ENCODE data around the gene MCC.

MCC gene

DNA sequence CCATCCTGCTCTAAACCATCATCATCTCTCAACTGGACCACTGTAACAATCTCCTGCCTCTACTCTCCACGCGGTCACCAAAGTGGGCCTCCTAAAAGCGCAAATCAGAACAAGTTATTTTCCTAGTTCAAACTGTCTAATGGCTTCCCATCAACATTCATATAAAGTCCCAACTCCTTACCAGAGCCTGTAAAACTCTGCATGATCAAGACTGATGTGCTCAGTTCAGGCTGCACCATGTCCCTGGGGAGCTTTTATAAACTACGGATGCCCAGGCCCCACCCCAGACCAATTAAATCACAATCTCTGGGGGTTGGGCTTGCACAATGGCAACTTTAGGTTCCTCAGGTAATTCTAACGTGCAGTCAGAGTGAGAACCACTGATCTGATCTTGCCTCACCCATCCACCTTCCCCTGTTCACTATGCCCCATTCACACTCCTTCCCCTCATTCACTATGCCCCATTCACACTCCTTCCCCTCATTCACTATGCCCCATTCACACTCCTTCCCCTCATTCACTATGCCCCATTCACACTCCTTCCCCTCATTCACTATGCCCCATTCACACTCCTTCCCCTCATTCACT is 382.5 kb downstream of the MCC start:
- POLR2A ChIA-PET (ENCODE audit: low non-redundant PET), result no interaction called here
- DNase-seq (ENCODE audit: low spot score), result no peak
- TF ChIP-seq, protein P1, sequence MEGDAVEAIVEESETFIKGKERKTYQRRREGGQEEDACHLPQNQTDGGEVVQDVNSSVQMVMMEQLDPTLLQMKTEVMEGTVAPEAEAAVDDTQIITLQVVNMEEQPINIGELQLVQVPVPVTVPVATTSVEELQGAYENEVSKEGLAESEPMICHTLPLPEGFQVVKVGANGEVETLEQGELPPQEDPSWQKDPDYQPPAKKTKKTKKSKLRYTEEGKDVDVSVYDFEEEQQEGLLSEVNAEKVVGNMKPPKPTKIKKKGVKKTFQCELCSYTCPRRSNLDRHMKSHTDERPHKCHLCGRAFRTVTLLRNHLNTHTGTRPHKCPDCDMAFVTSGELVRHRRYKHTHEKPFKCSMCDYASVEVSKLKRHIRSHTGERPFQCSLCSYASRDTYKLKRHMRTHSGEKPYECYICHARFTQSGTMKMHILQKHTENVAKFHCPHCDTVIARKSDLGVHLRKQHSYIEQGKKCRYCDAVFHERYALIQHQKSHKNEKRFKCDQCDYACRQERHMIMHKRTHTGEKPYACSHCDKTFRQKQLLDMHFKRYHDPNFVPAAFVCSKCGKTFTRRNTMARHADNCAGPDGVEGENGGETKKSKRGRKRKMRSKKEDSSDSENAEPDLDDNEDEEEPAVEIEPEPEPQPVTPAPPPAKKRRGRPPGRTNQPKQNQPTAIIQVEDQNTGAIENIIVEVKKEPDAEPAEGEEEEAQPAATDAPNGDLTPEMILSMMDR (conservative IDR thresholded peaks at IDR 0.05; ENCODE audit: low read depth), result no peak
- H3K27ac ChIP-seq, result no peak overlapping the region
- CTCF ChIA-PET, result interaction anchor here (0.5 to 1.1 kb wide), 2 partner anchors 9 to 224 kb away, joined by 3 read pairs; no protein-coding TSS in a partner anchor

DNA sequence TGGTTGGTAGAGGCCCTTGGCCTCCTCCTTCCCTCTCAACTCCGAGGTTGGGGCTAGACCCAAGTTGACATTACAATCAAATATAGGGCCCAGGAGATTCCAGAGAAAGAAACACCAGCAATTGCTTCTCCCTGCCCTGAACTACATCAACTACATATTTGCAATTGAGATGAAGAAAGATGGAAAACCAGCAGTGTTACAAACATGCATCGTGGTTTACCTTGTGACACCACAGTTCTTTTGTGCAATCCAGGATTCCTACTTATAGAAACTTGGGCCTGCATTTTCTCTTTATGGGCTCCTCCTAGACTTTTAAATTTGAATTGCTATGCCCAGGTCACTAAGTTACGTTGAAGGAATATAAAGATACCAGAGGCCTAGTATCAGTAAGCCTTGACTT is 384.9 kb downstream of the MCC start:
- H3K27ac ChIP-seq, result no peak overlapping the region
- CTCF ChIA-PET, result no interaction called here
- TF ChIP-seq, protein P1 (conservative IDR thresholded peaks at IDR 0.05; ENCODE audit: low read depth), result no peak
- no peak for DNase-seq (ENCODE audit: low spot score)
- POLR2A ChIA-PET (ENCODE audit: low non-redundant PET), result no interaction called here

DNA sequence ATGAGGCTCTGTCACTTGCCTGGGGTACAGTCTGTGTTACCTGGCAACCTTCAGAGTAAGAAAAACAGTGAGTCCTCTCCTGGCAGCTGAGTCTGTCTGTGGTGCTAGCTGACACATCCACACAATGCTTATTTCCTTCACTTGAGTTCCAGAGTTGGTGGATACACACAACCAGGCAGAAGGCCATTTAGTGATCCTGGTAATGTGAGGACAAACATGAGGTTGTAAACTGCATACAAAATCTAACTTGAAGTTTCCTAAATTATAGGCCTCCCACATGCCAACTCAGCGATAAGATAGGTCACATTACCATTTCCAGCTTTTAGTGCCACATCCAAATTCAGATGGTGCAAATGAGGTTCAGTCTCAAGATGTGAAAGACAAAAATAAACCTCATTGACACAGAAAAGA is 386.1 kb downstream of the MCC start:
- ChIA-PET CTCF (interaction anchor here (0.6 kb wide), 2 partner anchors 10 to 30 kb away, joined by 3 to 4 read pairs; no protein-coding TSS in a partner anchor), POLR2A (ENCODE audit: low non-redundant PET) (no interaction called here)
- no peak for DNase-seq (ENCODE audit: low spot score)
- TF ChIP-seq, protein P1 (conservative IDR thresholded peaks at IDR 0.05; ENCODE audit: low read depth), result no peak
- H3K27ac ChIP-seq, result no peak overlapping the region

GRCh38 chr5:113100981-113101380 is 387.3 kb downstream of the MCC start:
- ChIA-PET CTCF (interaction anchor here (0.6 kb wide), 1 partner anchor 1995 kb away, joined by 3 read pairs; no protein-coding TSS in a partner anchor), POLR2A (ENCODE audit: low non-redundant PET) (interaction anchor here (0.6 kb wide), 1 partner anchor 229 kb away, joined by 3 read pairs; no protein-coding TSS in a partner anchor)
- TF ChIP-seq, protein P1 (conservative IDR thresholded peaks at IDR 0.05; ENCODE audit: low read depth), result no peak
- no peak overlapping the region for H3K27ac ChIP-seq
- no peak for DNase-seq (ENCODE audit: low spot score)

DNA sequence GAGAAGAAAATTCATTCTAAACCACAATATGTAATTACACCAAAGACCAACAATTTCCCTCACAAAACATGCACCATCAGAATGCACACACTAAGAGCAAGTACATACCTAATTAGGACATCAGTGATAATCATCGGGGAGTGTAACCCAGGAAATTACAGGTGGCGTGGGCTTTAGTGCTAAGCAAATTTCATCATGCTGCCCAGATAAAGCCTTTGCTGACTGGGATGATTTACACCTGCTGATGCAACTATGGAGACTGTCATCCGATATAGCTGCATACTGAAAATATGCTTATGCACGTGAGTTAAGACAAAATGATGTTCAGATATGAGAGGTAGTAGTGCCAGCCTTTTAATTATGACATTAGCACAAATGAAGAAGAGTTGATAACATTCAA is 388.4 kb downstream of the MCC start:
- POLR2A ChIA-PET (ENCODE audit: low non-redundant PET), result no interaction called here
- CTCF ChIA-PET, result no interaction called here
- no peak for DNase-seq (ENCODE audit: low spot score)
- no peak overlapping the region for H3K27ac ChIP-seq
- TF ChIP-seq, protein P1 (conservative IDR thresholded peaks at IDR 0.05; ENCODE audit: low read depth), result no peak

GRCh38 chr5:113098378-113098777 is 389.9 kb downstream of the MCC start:
- ChIA-PET POLR2A (ENCODE audit: low non-redundant PET) (no interaction called here), CTCF (interaction anchor here (0.7 kb wide), 2 partner anchors 177 to 233 kb away, joined by 3 read pairs; no protein-coding TSS in a partner anchor)
- DNase-seq (ENCODE audit: low spot score), result no peak
- TF ChIP-seq, protein P1 (conservative IDR thresholded peaks at IDR 0.05; ENCODE audit: low read depth), result no peak
- no peak overlapping the region for H3K27ac ChIP-seq
